Gastroesophageal sphincter (tissue), 4 donors: Measurements from ENCODE around the gene ATP5F1E. TPM values are rescaled to one million over a fixed set of nuclear protein-coding genes. Genes with fewer than 3 reads are reported as not detected.

ENCODE experiments used
- ATAC-seq: fragments of 150-250 bp; one replicate; pipeline ENCODE4 v1.9.1; 2016; ENCODE audit warnings: mild to moderate bottlenecking, moderate library complexity
- H3K27ac ChIP-seq, 4 donors: fragments of 200-600 bp; sonication (generic) in 3 of 4; 1 replicate in 3 of 4; 2 replicates in 1 of 4; pipeline ENCODE4 v1.5.1; 2016 to 2019
- H3K27me3 ChIP-seq: fragments of 200-600 bp; sonication (generic); one replicate; pipeline ENCODE4 v1.5.1; 2019
- H3K36me3 ChIP-seq, 2 donors: fragments of 200-600 bp; sonication (generic); one replicate each; pipeline ENCODE4 v1.5.1; 2019; ENCODE audit warnings: control low read depth in 1 of 2
- H3K4me1 ChIP-seq, 3 donors: fragments of 200-600 bp; sonication (generic); 1 replicate in 2 of 3; 2 replicates in 1 of 3; pipeline ENCODE4 v1.5.1; 2016 to 2019; ENCODE audit warnings: control low read depth in 2 of 3
- H3K4me3 ChIP-seq, 2 donors: fragments of 200-600 bp; sonication (generic); one replicate each; pipeline ENCODE4 v1.5.1; 2019; ENCODE audit warnings: mild to moderate bottlenecking in 1 of 2, moderate library complexity in 1 of 2
- H3K9me3 ChIP-seq, 3 donors: fragments of 200-600 bp; sonication (generic); one replicate each; pipeline ENCODE4 v1.5.1; 2017 to 2019; ENCODE audit warnings: control low read depth in 2 of 3
- CTCF ChIP-seq, 4 experiments: fragments of 200-600 bp in 2 of 4; fragments of 450-650 bp in 2 of 4; sonication (generic) in 1 of 4; IDR thresholded peaks; one replicate each; pipeline ENCODE4 v1.5.1; 2017 to 2019; ENCODE audit warnings: antibody characterized with exemption in 4 of 4, mild to moderate bottlenecking in 2 of 4, moderate library complexity in 2 of 4
- EP300 ChIP-seq: sonication (generic); formaldehyde crosslinking; IDR thresholded peaks from one replicate; pipeline ENCODE4 v1.6.1; 2017; ENCODE audit warnings: antibody characterized with exemption, mild to moderate bottlenecking
- POLR2A ChIP-seq, 2 donors: fragments of 450-650 bp; IDR thresholded peaks; one replicate each; pipeline ENCODE4 v1.6.1; 2017; ENCODE audit warnings: antibody characterized with exemption in 2 of 2, mild to moderate bottlenecking in 2 of 2, moderate library complexity in 1 of 2
- POLR2AphosphoS5 ChIP-seq: sonication (generic); formaldehyde crosslinking; IDR thresholded peaks from one replicate; pipeline ENCODE4 v1.6.1; 2017; ENCODE audit warnings: antibody characterized with exemption
- WGBS, 2 donors: methylation state at CpG; one replicate each; pipeline ENCODE4 v1.1.5; 2018; ENCODE audit warnings: low coverage in 1 of 2; 5-methylcytosine and 5-hydroxymethylcytosine counted together
- total RNA-seq, 4 donors: library from RNA; depleted of rRNA; stranded (reverse); fragments of >200 nt; gene quantifications; one replicate each; pipeline ENCODE4 v1.1.0, GENCODE V29; 2016

Gene ATP5F1E
- total RNA-seq, 4 donors from 2014 or later: 23.1 to 40.6 (median 35.4) TPM

DNA sequence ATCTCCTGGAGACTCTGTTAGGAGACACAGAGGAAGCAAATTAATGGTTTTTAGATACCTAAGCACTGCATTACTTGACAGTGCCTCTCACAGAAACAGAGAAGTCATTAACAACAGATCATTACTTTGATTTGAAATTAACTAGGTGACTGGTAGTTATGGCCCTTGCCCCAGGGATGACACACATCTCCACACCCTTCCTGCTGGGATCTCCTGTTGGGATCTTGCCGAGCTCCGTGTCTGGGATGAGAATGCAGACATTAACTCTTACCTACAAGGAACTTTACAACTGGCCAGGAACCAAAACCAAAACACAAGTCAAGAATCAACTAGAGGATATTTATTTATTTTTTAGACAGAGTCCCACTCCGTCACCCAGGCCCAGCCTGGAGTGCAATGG is 12.7 kb upstream of the ATP5F1E start:
- no peak overlapping the region for H3K4me3 ChIP-seq
- no peak overlapping the region for H3K27ac ChIP-seq
- H3K36me3 ChIP-seq: no peaks in the 10 kb centered on the region
- peaks cover 0 to 34% (median 23%) of the 10 kb centered on the region in 3 donors for H3K4me1 ChIP-seq
- H3K9me3 ChIP-seq: no peaks in the 10 kb centered on the region
- H3K27me3 ChIP-seq: peaks cover 8% of the 10 kb centered on the region
- 71 to 89% methylated on average over 1 to 3 of the region's 3 CpGs for WGBS, 2 donors
- TF ChIP-seq EP300: no peak
- TF ChIP-seq POLR2A (IDR thresholded peaks at IDR 0.05): no peak
- TF ChIP-seq POLR2AphosphoS5: no peak
- TF ChIP-seq CTCF (IDR thresholded peaks at IDR 0.05): no peak
- no peak for ATAC-seq

GRCh38 chr20:59044295-59044694 is 12.2 kb upstream of the ATP5F1E start:
- H3K9me3 ChIP-seq: no peaks in the 10 kb centered on the region
- peak overlapping the region in 1 of 4 donors; percentile 86 for H3K27ac ChIP-seq
- H3K4me3 ChIP-seq: no peak overlapping the region
- TF ChIP-seq POLR2A (IDR thresholded peaks at IDR 0.05) (no peak), CTCF (IDR thresholded peaks at IDR 0.05) (no peak), EP300 (no peak), POLR2AphosphoS5 (no peak)
- ATAC-seq: no peak
- peaks cover 0 to 39% (median 23%) of the 10 kb centered on the region in 3 donors for H3K4me1 ChIP-seq
- 79 to 92% methylated on average over 3 of the region's 3 CpGs for WGBS, 2 donors
- H3K27me3 ChIP-seq: peaks cover 3% of the 10 kb centered on the region
- H3K36me3 ChIP-seq: no peaks in the 10 kb centered on the region

GRCh38 chr20:59043698-59044097 is 11.6 kb upstream of the ATP5F1E start:
- H3K36me3 ChIP-seq: no peaks in the 10 kb centered on the region
- peak overlapping the region in 3 of 4 donors; percentile 83 to 89 (median 86) for H3K27ac ChIP-seq
- no peak overlapping the region for H3K4me3 ChIP-seq
- TF ChIP-seq POLR2AphosphoS5 (no peak), EP300 (no peak), POLR2A (IDR thresholded peaks at IDR 0.05) (no peak), CTCF (IDR thresholded peaks at IDR 0.05) (no peak)
- ATAC-seq: no peak
- WGBS, 2 donors: 86 to 87% methylated on average over 2 to 3 of the region's 3 CpGs
- H3K9me3 ChIP-seq: no peaks in the 10 kb centered on the region
- no peaks in the 10 kb centered on the region for H3K27me3 ChIP-seq
- peaks cover 0 to 39% (median 23%) of the 10 kb centered on the region in 3 donors for H3K4me1 ChIP-seq

GRCh38 chr20:59042796-59043631 is 10.9 kb upstream of the ATP5F1E start:
- H3K4me3 ChIP-seq: peak overlapping the region; percentile 73 to 94
- H3K9me3 ChIP-seq: no peaks in the 10 kb centered on the region
- no peaks in the 10 kb centered on the region for H3K27me3 ChIP-seq
- peaks cover 0 to 4% of the 10 kb centered on the region in 2 donors for H3K36me3 ChIP-seq
- TF ChIP-seq CTCF (IDR thresholded peaks at IDR 0.05): peak in 2 of 4 experiments; percentile 13 to 43
- TF ChIP-seq POLR2A (IDR thresholded peaks at IDR 0.05): no peak
- peaks cover 0 to 39% (median 23%) of the 10 kb centered on the region in 3 donors for H3K4me1 ChIP-seq
- WGBS, 2 donors: 43 to 79% methylated on average over 5 to 11 of the region's 66 CpGs
- ATAC-seq: peak; percentile 99
- H3K27ac ChIP-seq: peak overlapping the region in 3 of 4 donors; percentile 83 to 89 (median 86)
